GM19025 (cell line): ENCODE results near the gene FUT3.
"Not testable (repeated sequence)": the region's sequence is repeated elsewhere in the genome, so short reads cannot be mapped to it uniquely, and the experiment has no call there.

ENCODE experiments used
- ATAC-seq: cut with Tn5 transposase; IDR thresholded peaks from one replicate; pipeline ENCODE4 v1.9.1; 2021; ENCODE audit warnings: mild to moderate bottlenecking, low read depth, moderate library complexity; ENCODE audit not compliant: unreplicated experiment

The FUT3 gene

GRCh38 chr19:5851302-5851701, at the start of gene FUT3:
Gene FUT3 (minus strand): TSS chr19:5851449.
- ATAC-seq = no peak

GRCh38 chr19:5900976-5901375, 49.7 kb upstream of the FUT3 start:
- no peak for ATAC-seq

GRCh38 chr19:5899728-5900526, 48.7 kb upstream of the FUT3 start:
- ATAC-seq = no peak

- no peak for ATAC-seq
These were observed 46.1 kb upstream of the FUT3 start for GRCh38 chr19:5897189-5897969.

GRCh38 chr19:5896365-5897076, 45.3 kb upstream of the FUT3 start:
- ATAC-seq = no peak

GRCh38 chr19:5895890-5896289, 44.6 kb upstream of the FUT3 start:
- ATAC-seq = no peak

- ATAC-seq = no peak
These were observed 44.2 kb upstream of the FUT3 start for GRCh38 chr19:5895409-5895808.

- ATAC-seq = no peak
These were observed 43.6 kb upstream of the FUT3 start for GRCh38 chr19:5894704-5895349.

GRCh38 chr19:5893907-5894703, 42.9 kb upstream of the FUT3 start:
- no peak for ATAC-seq

- no peak for ATAC-seq
These were observed 42.2 kb upstream of the FUT3 start for GRCh38 chr19:5893296-5893903.

GRCh38 chr19:5892772-5893275, 41.6 kb upstream of the FUT3 start:
- no peak for ATAC-seq

GRCh38 chr19:5891938-5892771, 40.9 kb upstream of the FUT3 start:
- ATAC-seq = no peak

- ATAC-seq = no peak
These were observed 40.3 kb upstream of the FUT3 start for GRCh38 chr19:5891572-5891937.

- no peak for ATAC-seq
These were observed 38.9 kb upstream of the FUT3 start for GRCh38 chr19:5890099-5890498.

- ATAC-seq = no peak
These were observed 38.2 kb upstream of the FUT3 start for GRCh38 chr19:5889288-5889971.

GRCh38 chr19:5884065-5884811, 33.0 kb upstream of the FUT3 start:
- ATAC-seq = not testable (repeated sequence)
